CD4-positive, alpha-beta T cell treated with Interleukin-12 subunit alpha and Interleukin-12 subunit beta, for 1 hour (primary cell): ENCODE measurements around the gene XPR1.
"Not testable (repeated sequence)": the region's sequence is repeated elsewhere in the genome, so short reads cannot be mapped to it uniquely, and the experiment has no call there.

Experiments used
- DNase-seq: peaks from one replicate; pipeline ENCODE4 v3.0.0-alpha.2; 2020

XPR1 gene

GRCh38 chr1:180724055-180724454 lies 92.2 kb downstream of the XPR1 start:
- no peak for DNase-seq

GRCh38 chr1:180726024-180726423 lies 94.2 kb downstream of the XPR1 start:
- not testable (repeated sequence) for DNase-seq

- DNase-seq: not testable (repeated sequence)
These were observed 95.9 kb downstream of the XPR1 start for GRCh38 chr1:180727751-180728150.

- DNase-seq: no peak
These were observed 96.8 kb downstream of the XPR1 start for GRCh38 chr1:180728472-180729106.

GRCh38 chr1:180731131-180731530 lies 99.3 kb downstream of the XPR1 start:
- no peak for DNase-seq

- no peak for DNase-seq
These were observed 101.0 kb downstream of the XPR1 start for GRCh38 chr1:180732866-180733265.

GRCh38 chr1:180734366-180734765 lies 102.5 kb downstream of the XPR1 start:
- no peak for DNase-seq

GRCh38 chr1:180742663-180743062 lies 110.8 kb downstream of the XPR1 start:
- no peak for DNase-seq

- DNase-seq: no peak
These were observed 112.0 kb downstream of the XPR1 start for GRCh38 chr1:180743868-180744267.

- DNase-seq: no peak
These were observed 113.3 kb downstream of the XPR1 start for GRCh38 chr1:180745098-180745497.

- DNase-seq: no peak
These were observed 120.1 kb downstream of the XPR1 start for GRCh38 chr1:180751921-180752320.

GRCh38 chr1:180754453-180754852 lies 122.6 kb downstream of the XPR1 start:
- DNase-seq: no peak

- DNase-seq: no peak
These were observed 125.8 kb downstream of the XPR1 start for GRCh38 chr1:180757657-180758056.

GRCh38 chr1:180762796-180763195 lies 131.0 kb downstream of the XPR1 start:
- no peak for DNase-seq

GRCh38 chr1:180765151-180765550 lies 133.3 kb downstream of the XPR1 start:
- DNase-seq: no peak

- DNase-seq: no peak
These were observed 138.1 kb downstream of the XPR1 start for GRCh38 chr1:180769889-180770288.

GRCh38 chr1:180773210-180773865 lies 141.5 kb downstream of the XPR1 start:
- no peak for DNase-seq

- DNase-seq: no peak
These were observed 144.0 kb downstream of the XPR1 start for GRCh38 chr1:180775801-180776200.

GRCh38 chr1:180777072-180777689 lies 145.4 kb downstream of the XPR1 start:
- no peak for DNase-seq

GRCh38 chr1:180778782-180779398 lies 147.1 kb downstream of the XPR1 start:
- no peak for DNase-seq

- no peak for DNase-seq
These were observed 147.8 kb downstream of the XPR1 start for GRCh38 chr1:180779584-180779983.

- DNase-seq: no peak
These were observed 149.9 kb downstream of the XPR1 start for GRCh38 chr1:180781718-180782117.

- no peak for DNase-seq
These were observed 153.5 kb downstream of the XPR1 start for GRCh38 chr1:180785291-180785690.

GRCh38 chr1:180785887-180786286 lies 154.1 kb downstream of the XPR1 start:
- DNase-seq: no peak
